Prostate gland (tissue), 2 donors: ENCODE results near the gene IFNAR1.

Source experiments
- CTCF ChIP-seq, 4 experiments: fragments of 200-600 bp in 2 of 4; fragments of 450-650 bp in 2 of 4; sonication (generic) in 2 of 4; IDR thresholded peaks; 1 replicate in 3 of 4; 2 replicates in 1 of 4; pipeline ENCODE4 v1.5.1; 2016 to 2019; ENCODE audit warnings: antibody characterized with exemption in 4 of 4, mild to moderate bottlenecking in 2 of 4, moderate library complexity in 2 of 4
- POLR2A ChIP-seq: fragments of 450-650 bp; IDR thresholded peaks from one replicate; pipeline ENCODE4 v1.6.1; 2016; ENCODE audit warnings: antibody characterized with exemption, mild to moderate bottlenecking

GRCh38 chr21:33289199-33289819, 35.5 kb upstream of the IFNAR1 start:
- no peak for TF ChIP-seq CTCF (IDR thresholded peaks at IDR 0.05)
- no peak for TF ChIP-seq POLR2A
